GM12878 (cell line): ENCODE data around the gene ZNF628.

Source experiments
- CBX5 ChIP-seq: sonication (generic); IDR thresholded peaks from 2 replicates; pipeline ENCODE4 v1.6.1; 2016; ENCODE audit warnings: low read depth, moderate library complexity, mild to moderate bottlenecking, inconsistent platforms
- CREB1 ChIP-seq: IDR thresholded peaks from 2 replicates; pipeline ENCODE4 v1.6.1; 2012; ENCODE audit warnings: low read depth, mild to moderate bottlenecking, inconsistent platforms
- FOXK2 ChIP-seq: fragments of 450-650 bp; IDR thresholded peaks from 2 replicates; pipeline ENCODE4 v1.6.1; 2017; ENCODE audit warnings: mild to moderate bottlenecking, moderate library complexity
- FOXM1 ChIP-seq: IDR thresholded peaks from 2 replicates; pipeline ENCODE4 v1.6.1; 2012; ENCODE audit warnings: low read depth, mild to moderate bottlenecking, inconsistent platforms, low read length, moderate library complexity
- POLR2A ChIP-seq: IDR thresholded peaks from 2 replicates; pipeline ENCODE4 v1.6.1; 2011; ENCODE audit warnings: low read depth, mild to moderate bottlenecking, low read length
- RFX5 ChIP-seq: IDR thresholded peaks from 2 replicates; pipeline ENCODE4 v1.6.1; 2011; ENCODE audit warnings: low read depth, low read length, improper control_type of control experiment
- SIX5 ChIP-seq: IDR thresholded peaks from 2 replicates; pipeline ENCODE4 v1.6.1; 2011; ENCODE audit warnings: mild to moderate bottlenecking, low read depth, low read length, moderate library complexity; ENCODE audit not compliant: severe bottlenecking
- SMC3 ChIP-seq: IDR thresholded peaks from 2 replicates; pipeline ENCODE4 v1.6.1; 2011; ENCODE audit warnings: low read length, improper control_type of control experiment, borderline replicate concordance
- SUZ12 ChIP-seq: fragments of 200-600 bp; sonication (generic); IDR thresholded peaks from one replicate; pipeline ENCODE4 v1.6.1; 2018; ENCODE audit warnings: antibody characterized with exemption, mild to moderate bottlenecking; ENCODE audit not compliant: unreplicated experiment
- ZNF274 ChIP-seq: IDR thresholded peaks from one replicate; pipeline ENCODE4 v1.8.0; 2011; ENCODE audit not compliant: insufficient read length, insufficient read depth
- TF ChIP-seq, protein P1 (sequence below), 3 experiments: IDR thresholded peaks in 2 of 3; conservative IDR thresholded peaks in 1 of 3; 2 replicates each; pipeline ENCODE4 v1.5.1; 2011; ENCODE audit warnings: low read depth in 3 of 3, low read length in 3 of 3, mild to moderate bottlenecking in 3 of 3, control low read depth in 2 of 3, moderate library complexity in 2 of 3, inconsistent platforms in 1 of 3, mixed read lengths in 1 of 3; ENCODE audit not compliant: control insufficient read depth in 2 of 3, insufficient read depth in 1 of 3; ENCODE audit errors: extremely low read depth in 1 of 3
- TF ChIP-seq, protein P2 (sequence below): IDR thresholded peaks from 2 replicates; pipeline ENCODE4 v1.6.1; 2012; ENCODE audit warnings: mild to moderate bottlenecking, low read depth, low read length
- TF ChIP-seq, protein P3 (sequence below): IDR thresholded peaks from 2 replicates; pipeline ENCODE4 v1.6.1; 2012; ENCODE audit warnings: low read depth, low read length, improper control_type of control experiment

DNA sequence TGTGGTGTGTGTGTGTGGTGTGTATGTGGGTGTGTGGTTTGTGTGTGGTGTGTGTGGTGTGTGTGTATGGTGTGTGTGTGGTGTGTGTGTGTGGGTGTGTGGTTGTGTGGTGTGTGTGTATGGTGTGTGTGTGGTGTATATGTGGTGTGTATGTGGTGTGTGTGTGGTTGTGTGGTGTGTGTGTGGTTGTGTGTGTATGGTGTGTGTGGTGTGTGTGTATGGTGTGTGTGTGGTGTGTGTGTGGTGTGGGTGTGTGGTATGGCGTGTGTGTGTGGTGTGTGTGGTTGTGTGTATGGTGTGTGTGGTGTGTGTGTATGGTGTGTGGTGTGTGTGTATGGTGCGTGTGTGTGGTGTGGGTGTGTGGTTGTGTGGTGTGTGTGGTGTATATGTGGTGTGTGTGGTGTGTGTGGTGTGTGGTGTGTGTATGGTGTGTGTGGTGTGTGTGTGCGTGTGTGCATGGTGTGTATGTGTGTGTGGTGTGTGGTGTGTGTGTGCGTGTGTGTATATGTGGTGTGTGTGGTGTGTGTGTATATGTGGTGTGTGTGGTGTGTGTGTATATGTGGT lies 42.0 kb upstream of the ZNF628 start:
- TF ChIP-seq, protein P1, sequence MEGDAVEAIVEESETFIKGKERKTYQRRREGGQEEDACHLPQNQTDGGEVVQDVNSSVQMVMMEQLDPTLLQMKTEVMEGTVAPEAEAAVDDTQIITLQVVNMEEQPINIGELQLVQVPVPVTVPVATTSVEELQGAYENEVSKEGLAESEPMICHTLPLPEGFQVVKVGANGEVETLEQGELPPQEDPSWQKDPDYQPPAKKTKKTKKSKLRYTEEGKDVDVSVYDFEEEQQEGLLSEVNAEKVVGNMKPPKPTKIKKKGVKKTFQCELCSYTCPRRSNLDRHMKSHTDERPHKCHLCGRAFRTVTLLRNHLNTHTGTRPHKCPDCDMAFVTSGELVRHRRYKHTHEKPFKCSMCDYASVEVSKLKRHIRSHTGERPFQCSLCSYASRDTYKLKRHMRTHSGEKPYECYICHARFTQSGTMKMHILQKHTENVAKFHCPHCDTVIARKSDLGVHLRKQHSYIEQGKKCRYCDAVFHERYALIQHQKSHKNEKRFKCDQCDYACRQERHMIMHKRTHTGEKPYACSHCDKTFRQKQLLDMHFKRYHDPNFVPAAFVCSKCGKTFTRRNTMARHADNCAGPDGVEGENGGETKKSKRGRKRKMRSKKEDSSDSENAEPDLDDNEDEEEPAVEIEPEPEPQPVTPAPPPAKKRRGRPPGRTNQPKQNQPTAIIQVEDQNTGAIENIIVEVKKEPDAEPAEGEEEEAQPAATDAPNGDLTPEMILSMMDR (IDR thresholded peaks at IDR 0.05 in 2 of 3, conservative IDR thresholded peaks at IDR 0.05 in 1 of 3; ENCODE audit: control insufficient read depth in 2 of 3, extremely low read depth in 1 of 3, insufficient read depth in 1 of 3, low read depth in 3 of 3, low read length in 3 of 3), result no peak
- TF ChIP-seq CREB1 (no peak), FOXM1 (no peak), POLR2A (no peak), RFX5 (no peak), SUZ12 (no peak), SMC3 (no peak), FOXK2 (no peak), SIX5 (no peak), CBX5 (no peak), ZNF274 (no peak)
- TF ChIP-seq, protein P2, sequence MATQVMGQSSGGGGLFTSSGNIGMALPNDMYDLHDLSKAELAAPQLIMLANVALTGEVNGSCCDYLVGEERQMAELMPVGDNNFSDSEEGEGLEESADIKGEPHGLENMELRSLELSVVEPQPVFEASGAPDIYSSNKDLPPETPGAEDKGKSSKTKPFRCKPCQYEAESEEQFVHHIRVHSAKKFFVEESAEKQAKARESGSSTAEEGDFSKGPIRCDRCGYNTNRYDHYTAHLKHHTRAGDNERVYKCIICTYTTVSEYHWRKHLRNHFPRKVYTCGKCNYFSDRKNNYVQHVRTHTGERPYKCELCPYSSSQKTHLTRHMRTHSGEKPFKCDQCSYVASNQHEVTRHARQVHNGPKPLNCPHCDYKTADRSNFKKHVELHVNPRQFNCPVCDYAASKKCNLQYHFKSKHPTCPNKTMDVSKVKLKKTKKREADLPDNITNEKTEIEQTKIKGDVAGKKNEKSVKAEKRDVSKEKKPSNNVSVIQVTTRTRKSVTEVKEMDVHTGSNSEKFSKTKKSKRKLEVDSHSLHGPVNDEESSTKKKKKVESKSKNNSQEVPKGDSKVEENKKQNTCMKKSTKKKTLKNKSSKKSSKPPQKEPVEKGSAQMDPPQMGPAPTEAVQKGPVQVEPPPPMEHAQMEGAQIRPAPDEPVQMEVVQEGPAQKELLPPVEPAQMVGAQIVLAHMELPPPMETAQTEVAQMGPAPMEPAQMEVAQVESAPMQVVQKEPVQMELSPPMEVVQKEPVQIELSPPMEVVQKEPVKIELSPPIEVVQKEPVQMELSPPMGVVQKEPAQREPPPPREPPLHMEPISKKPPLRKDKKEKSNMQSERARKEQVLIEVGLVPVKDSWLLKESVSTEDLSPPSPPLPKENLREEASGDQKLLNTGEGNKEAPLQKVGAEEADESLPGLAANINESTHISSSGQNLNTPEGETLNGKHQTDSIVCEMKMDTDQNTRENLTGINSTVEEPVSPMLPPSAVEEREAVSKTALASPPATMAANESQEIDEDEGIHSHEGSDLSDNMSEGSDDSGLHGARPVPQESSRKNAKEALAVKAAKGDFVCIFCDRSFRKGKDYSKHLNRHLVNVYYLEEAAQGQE, result no peak
- TF ChIP-seq, protein P3, sequence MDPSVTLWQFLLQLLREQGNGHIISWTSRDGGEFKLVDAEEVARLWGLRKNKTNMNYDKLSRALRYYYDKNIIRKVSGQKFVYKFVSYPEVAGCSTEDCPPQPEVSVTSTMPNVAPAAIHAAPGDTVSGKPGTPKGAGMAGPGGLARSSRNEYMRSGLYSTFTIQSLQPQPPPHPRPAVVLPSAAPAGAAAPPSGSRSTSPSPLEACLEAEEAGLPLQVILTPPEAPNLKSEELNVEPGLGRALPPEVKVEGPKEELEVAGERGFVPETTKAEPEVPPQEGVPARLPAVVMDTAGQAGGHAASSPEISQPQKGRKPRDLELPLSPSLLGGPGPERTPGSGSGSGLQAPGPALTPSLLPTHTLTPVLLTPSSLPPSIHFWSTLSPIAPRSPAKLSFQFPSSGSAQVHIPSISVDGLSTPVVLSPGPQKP, result no peak
